ENCODE results near the gene IRF2BPL.
"Not testable (repeated sequence)": the region's sequence is repeated elsewhere in the genome, so short reads cannot be mapped to it uniquely, and the experiment has no call there.

The IRF2BPL gene

DNA sequence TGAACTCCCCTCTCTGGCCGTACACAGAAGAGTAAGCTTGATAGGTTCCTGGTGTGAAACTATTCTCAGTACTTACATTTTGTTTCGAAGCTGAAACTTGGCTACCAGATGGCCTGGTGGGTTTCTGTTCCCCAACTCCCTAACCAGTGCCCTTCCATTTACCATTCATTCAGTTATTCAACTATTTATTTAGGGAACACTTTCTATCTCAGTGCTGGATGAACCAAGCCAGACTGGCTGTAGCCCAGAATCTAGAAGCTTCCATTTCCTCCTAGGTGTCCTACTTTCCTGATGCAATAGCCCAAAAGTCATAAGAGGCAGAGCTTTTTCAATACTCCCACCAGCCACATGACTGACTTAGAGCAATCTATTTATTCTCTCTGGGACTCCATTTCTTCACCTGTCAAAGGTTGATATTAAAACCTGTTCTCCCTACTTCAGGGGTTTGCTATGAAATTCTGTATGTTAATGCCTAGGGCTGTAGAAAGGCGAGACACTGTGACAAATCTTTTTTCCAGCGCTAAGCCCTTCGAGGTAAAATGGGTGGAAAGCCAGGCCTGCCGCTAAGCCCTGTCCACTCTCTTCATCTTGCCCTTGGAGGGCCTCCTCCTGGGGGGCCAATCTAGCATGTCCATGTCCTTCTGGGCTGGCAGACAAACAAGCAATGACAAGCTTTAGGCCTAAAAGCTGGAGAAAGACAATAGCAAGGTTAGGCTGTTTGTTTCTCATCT lies 8.1 kb upstream of the IRF2BPL start:
- in situ Hi-C loops (cut with HindIII; ENCODE audit: low sequenced_read_pairs): no loop called here

DNA sequence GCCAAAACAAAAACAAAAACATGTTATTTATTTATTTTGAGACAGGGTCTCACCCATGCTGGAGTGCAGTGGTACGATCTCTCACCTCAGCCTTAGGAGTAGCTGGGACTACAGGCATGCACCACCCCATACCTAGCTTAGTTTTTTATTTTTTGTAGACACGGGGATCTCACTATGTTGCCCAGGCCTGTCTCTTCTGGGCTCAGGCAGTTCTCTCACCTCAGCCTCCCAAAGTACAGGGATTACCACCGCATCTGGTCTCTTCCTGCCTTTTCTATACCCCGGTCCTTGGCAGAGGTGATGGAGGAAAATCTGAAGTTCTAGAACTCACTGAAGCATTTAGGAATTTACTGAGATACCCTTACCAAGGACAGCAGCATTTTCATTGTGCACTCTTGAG lies 6.8 kb upstream of the IRF2BPL start:
- in situ Hi-C loops (cut with HindIII; ENCODE audit: low sequenced_read_pairs): no loop called here

DNA sequence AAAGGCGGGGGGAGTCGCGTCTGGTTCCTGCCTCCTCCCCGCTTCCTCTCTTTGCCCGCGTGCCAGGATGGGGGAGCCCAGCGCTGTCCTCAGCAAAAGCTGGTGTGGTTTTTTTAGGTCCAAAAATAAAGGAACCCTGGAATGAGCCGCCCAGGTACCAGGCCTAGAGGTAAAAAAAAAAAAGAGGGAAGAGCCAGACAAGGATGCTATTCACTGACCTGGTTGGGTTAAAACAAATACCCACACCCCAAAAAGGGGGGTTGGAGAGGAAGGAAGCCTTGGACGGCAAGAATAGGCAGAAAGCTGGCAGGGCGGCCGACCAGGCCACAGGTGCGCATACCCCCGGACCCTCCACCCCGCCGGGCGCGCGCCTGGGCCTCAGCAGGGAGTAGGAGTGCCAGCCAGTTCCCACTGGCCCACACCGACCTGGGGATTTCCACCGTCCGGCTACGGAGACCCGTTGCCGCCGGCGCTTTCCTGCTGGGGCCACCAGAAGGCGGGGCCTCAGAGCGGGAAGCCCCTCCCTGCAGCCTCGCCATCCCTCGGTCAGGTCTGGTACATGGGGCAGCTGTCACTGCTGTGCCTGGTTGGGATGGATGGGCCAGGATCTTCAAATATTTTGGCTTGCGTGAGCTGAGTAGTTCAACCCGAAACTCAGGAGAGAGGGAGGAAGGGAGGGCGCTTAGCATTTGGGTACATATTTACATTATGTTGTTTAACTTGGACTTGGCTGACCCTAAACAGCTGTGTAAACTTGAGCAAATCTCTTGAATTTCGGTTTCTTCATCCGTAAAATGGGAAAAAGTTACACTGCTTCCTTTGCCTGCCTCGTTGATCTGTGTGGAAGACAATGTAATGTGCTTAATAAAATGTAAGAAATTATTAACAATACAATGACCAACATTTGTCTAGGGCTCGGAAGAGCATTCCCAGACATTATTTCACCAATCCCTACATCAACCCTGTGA lies 5.4 kb upstream of the IRF2BPL start:
- in situ Hi-C loops (cut with HindIII; ENCODE audit: low sequenced_read_pairs): no loop called here

DNA sequence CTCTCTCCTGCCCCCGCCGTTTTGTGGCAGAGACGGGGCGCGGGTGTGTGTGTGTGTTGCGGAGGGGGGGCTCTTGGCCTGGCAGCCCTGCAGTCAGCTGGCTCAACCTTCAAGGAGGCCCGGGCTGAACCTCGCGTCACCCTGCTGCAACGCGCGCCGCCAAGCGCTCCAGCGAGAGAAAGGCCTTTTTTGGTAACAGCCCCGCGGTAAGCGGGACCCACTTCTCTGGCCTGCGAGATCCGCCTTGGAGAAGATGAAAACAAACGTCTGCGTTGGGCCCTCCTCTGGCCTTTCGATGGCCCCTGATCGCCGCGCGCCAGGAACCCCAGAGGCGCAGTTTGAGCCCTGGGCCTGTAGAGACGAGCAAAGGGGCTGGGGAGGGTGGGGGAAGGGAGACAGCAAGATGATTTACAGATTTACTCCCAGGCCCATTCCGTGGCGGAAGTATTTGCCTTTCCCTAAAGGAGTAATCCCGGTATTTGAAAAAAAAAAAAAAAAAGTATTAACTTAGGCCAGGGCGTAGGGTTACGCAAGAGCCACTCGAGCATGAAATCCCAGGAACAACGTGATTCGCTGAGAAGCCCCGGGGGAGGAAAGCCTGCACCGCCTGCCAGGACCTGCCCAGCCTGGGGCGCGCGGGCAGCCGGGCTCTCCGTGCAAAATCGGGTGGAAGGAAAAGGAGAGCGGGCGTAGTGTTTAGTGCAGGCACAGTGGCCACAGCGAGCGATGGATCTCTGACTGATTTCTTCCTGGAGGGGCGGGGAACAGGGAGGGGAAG lies 4.5 kb upstream of the IRF2BPL start:
- in situ Hi-C loops (cut with HindIII; ENCODE audit: low sequenced_read_pairs): no loop called here

DNA sequence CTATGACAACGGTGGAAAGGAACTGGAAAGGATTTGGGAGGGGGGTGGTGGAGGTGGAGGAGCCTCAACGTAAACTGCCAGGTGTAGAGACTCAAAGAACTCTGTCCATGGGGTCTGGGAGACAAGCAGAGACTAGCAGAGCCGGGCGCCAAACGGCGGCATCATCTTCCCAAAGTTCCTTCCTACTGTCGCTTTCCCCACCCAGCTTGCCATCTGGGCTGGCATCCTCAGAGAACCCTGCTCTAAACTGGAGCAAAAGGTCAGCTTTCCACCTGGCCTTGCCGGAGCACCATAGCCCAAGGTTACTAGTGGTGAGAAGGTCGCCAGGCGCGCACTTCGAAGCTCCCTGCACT lies 4.0 kb upstream of the IRF2BPL start:
- in situ Hi-C loops (cut with HindIII; ENCODE audit: low sequenced_read_pairs): no loop called here

DNA sequence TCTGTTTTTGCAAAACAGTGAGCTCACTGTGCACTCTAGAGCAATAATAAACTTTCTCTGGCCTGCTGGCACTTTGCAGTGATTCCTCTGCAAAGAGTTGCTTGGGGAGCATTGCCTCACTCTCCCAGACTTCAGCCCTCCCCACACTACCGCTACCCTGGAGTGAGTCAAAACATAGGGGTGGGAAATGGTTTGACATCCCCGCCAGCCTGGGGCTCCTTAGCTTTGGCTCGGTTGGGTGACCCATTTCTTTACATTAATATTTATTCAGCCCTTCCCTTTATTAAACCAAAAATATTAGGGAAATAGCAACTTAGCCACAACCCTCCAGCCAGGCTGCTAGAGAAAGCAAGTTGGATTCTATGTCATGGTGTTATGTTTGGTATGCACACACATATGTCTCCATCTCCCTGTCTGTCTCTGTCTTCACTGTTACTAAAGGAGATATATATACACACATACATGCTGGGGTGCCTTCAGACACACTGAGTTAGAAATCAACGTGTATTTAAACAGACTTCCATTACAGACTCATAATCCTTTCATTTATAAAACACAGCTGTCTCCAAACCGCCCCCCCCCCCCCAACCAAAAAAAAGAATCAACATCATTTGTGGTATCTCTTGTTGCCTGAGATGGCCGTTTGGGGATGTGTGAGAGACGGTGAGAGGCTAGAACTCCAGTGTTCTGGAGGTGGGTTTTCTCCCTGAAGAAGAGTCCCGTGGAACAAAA lies 3.4 kb upstream of the IRF2BPL start:
- in situ Hi-C loops (cut with HindIII; ENCODE audit: low sequenced_read_pairs): no loop called here

DNA sequence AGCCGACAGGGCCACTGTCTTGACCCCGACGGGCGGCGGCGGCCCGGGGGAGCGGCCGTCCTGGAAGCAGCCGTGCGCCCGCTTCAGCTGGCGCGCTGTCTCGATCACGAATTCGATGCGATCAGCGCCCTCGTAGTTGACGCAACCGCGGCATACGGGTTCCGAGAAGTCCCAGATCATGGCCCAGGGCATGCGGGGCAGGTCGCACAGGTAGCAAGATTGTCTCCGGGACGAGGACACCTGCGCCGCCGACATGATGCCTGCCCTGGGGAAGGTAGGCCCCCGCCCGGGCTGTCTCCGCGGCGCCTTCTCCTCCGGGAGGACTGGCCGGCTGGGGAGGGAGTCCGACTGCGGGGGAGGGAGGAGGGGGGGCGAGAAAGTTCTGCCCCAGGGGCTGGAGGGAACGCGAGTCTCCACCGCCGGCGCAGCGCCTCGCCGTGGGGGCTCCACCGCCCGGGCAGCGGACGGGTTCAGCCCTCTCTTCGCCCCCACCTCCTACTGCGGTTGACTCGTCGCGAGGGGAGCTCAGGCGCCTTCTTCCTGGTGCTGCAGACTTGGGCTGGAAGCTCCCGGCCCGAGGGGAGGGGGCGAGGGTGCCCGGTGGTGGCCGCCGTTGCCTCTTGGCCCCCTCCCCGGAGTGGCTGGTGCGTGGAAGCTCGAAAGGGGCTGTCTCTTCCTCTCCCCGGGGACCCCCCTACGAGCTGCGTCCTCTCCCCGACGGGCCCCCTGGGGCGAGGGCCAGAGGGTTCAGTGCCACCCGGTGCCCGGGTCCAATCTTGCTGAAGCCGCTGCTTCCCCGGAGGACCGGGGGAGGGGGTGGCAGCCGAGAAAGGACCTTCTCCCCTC lies 747 bp downstream of the IRF2BPL start:
- in situ Hi-C loops (cut with HindIII; ENCODE audit: low sequenced_read_pairs): no loop called here

DNA sequence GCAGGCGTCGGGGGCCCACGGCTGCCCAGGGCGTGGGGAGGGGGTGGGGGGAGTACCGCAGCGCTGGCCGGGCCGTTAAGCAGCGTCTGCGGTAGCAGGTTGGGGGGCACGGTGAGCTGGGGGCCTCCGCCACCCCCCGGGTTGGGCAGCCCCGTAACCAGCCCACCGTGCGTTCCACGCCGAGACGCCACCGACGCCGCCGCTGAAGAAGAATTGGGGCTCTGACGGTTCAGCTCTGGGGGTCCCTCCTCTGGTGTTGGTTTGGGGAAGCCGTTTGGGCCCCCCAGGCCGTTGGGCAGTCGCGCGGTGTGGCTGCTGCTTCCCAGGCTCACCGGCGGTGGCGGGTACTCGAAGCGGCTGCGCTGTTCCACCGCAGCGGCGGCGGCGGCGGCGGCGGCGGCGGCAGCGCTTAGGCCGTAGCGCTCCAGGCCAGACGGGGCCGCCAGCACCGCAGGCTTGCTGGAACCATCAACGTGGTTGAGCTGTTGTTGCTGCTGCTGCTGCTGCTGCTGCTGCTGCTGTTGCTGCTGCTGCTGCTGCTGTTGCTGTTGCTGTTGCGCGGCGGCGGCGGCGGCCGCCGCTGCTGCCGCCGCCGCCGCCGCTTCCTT lies 1.5 kb downstream of the IRF2BPL start:
- in situ Hi-C loops (cut with HindIII; ENCODE audit: low sequenced_read_pairs): no loop called here

DNA sequence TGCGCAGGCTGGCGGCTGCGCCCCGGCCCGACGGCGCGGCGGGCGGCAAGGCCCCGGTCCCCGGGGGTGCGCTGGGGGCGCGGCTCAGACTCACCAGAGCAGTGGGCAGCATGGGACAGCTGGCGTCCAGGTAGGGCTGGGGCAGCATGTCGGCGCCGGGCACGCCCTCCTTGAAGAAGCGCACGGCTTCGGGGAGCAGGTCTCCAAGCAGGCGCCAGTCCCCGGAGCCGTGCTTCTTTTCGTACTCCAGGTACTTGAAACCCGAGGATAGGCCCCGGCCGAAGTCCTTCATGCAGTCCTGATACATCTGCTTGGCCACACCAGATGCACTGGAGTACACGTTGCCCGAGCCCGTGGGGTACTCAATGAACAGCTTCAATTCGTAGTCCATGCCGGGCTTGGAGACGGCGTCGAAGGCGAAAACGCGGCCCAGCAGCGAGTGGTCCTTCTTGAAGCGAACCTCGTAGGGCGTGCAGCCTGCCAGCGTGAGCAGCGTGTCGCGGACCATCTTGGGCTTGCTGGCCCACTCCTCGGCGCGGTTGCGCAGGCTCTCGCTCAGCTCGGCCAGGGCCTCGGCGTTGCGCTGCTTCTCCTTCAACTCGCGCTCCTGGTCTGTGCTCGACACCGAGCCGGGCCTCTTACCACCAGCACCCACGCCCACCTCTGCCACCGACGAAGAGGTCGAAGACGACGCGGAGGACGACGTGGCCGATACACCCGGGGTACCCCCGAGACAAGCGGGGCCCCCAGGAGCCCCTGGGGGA lies 2.2 kb downstream of the IRF2BPL start:
- in situ Hi-C loops (cut with HindIII; ENCODE audit: low sequenced_read_pairs): no loop called here

DNA sequence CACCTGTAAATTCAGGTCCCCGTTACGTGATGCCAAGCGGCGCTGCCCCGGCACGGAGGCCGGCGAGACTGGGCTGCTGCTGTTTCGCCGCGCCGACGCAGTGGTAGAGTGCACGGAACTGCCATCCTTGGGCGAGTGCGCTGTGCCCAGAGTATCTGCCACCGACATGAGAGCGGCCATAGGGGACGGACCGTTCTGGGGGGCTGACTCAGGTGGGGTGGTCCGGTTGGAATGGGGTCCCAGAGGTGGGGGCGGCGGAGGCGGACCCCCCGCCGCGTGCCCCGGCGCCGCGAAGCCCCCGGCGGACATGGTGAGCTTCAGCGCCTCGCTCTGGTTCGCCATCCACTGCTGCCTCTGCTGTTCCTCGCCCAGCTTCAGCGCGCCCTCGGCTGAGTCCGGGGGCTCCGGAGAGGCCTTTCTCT lies 2.8 kb downstream of the IRF2BPL start:
- in situ Hi-C loops (cut with HindIII; ENCODE audit: low sequenced_read_pairs): no loop called here

DNA sequence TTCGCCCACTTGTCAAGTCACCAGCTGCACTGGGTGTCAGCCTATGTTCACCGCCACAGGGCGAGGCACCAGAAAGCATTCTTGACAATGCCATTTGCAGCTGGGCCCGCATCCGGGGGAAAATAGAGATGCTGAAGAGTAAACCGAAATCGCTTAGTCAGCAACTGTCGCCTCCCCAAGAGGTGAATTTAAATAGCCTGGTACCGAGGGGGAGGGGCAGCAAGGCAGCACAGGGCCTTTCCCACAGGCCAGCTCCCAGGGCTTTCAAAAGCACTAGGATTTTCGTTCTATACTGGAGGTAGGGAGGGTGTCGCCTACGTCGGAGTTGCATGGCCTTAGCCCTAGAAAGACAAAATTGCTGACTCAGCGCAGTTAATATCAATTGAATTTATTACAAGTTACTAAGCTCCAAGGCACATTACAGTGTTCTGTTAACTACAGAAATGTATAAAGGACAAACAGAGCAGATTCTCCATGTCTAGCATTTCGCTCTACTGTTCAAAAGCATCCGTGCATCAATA lies 4.3 kb downstream of the IRF2BPL start:
- in situ Hi-C loops (cut with HindIII; ENCODE audit: low sequenced_read_pairs): no loop called here

DNA sequence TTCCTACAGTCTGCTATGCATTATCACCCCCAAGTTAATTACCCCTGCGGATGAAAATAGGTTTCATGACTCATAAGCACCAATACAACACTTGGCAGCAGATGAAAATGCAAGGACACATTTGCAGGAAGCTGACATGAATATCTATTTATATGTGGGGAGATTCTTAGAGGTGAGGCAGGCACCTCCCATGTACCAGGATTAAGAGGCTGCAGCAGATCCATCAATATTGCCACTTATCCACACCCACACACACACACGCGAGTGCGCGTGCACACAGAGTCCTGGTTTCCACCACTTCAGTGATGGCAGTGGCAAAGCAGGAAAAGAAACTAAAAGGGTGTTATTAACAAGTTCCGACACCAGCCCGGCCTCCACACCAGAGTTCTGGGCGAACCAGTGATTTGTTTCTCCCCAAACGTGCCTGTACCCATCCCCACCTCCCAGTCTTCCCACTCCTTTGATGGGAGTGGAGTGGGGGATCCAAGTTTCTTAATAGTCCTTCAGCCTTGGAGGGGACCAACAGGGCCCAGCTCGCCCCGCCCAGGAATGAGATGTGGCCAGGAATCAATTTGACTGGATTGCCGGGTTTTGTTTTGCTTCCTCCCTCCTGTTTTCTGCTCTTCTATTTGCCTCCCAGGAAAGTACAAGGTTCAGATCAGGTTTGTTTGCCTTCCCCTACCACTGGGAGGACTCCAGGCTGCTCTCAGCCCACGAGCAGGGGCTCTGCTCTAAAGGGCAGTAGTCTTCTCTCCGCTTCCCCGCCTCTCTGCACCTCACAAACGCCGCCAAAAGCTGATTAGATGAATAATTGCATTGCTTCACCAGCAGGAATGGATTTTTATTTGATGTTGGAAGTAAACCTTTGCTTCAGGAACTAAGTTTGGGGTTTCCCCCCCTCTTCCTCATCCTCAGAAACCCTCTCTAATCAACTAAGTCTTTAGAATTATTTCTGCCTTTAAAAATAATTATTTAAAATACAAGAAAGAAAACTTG lies 5.2 kb downstream of the IRF2BPL start:
- in situ Hi-C loops (cut with HindIII; ENCODE audit: low sequenced_read_pairs): no loop called here

DNA sequence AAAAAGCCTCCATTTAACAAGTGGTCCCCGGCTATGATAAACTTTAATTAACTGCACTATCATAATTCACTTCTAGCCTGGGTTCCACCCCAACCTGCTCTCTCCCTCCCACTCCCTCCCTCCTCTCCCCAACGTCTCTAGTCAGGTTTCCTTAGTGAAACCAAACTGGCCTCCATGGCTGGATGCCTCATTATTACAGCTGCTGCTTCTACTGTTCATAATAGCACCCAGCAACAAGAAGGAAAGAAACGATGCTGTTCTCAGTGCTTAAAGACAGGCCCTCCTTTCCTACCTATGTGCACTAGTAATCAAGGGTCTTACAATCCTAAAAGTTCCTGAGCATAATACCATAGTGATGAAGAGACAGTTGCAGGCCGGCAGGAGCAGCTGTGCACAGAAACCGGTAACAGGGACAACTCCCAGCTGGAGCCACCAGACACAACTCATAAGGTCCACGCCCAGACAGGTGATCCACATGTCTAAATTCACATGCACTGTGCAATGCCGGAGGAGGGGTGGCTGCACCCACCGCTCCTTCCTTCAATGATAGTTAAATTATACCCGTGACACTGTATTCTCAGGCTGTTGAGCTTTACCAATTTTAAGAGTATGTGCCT lies 6.2 kb downstream of the IRF2BPL start:
- in situ Hi-C loops (cut with HindIII; ENCODE audit: low sequenced_read_pairs): no loop called here

DNA sequence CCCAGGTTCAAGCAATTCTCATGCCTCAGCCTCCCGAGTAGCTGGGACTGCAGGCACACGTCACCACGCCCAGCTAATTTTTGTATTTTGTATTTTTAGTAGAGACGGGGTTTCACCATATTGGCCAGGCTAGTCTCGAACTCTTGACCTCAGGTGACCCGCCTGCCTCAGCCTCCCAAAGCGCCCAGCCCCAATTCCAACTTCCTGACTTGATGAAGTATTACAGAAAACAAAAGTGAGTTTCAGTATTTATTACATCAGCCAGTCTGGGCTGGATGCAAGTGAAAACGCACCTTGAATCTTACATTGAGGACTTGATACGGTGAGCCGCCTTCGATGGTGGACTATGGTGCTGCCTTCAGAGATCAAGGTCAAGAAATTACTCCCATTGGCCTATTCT lies 7.1 kb downstream of the IRF2BPL start:
- in situ Hi-C loops (cut with HindIII; ENCODE audit: low sequenced_read_pairs): not testable (repeated sequence)

DNA sequence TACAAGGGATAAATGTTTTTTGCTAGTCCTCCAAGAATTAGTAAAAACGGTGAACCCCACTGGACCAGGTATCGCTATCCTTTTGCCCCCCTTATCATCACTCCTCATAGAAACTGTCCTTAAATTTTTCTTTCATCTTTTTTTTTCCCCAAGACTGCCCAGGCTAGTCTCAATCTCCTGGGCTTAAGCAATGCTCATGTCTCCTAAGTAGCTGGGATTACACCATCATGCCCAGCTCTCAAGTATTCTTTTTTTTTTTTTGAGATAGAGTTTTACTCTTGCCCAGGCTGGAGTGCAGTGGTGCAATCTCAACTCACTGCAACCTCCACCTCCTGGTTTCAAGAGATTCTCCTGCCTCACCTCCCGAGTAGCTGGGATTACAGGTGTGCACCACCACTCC lies 9.7 kb downstream of the IRF2BPL start:
- in situ Hi-C loops (cut with HindIII; ENCODE audit: low sequenced_read_pairs): no loop called here

DNA sequence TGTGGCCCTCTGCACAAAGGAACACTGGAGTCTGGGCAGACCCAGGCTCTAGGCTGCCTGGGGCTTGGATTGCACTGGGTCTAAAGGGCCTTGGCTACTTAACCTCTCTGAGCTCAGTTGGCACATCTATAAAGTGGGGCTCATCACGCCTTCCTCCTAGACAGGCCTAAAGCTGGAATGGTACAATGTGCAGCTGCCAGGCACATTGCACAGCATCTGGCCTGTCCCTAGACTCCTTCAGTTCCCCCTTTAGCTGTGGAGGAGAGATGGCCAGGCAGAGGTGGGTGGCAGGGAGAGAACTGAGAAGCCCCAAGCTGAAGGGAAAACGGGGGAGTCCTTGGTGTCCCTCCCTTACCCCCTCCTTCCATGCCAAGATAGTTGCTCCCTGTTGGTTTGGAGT lies 10.8 kb downstream of the IRF2BPL start:
- in situ Hi-C loops (cut with HindIII; ENCODE audit: low sequenced_read_pairs): no loop called here

DNA sequence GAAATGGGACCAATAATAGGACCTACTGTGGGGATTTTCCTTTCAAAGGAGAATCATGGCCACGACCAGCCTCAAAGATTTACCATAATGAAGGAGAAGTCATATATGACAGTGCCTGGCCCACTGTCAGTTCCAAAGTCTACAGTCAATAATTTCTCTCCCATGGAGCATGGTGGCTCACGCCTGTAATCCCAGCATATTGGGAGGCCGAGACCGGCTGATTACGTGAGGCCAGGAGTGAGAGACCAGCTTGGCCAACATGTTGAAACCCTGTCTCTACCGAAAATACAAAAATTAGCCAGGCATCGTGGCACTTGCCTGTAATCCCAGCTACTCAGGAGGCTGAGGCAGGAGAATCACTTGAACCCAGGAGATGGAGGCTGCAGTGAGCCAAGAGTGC lies 13.8 kb downstream of the IRF2BPL start:
- in situ Hi-C loops (cut with HindIII; ENCODE audit: low sequenced_read_pairs): no loop called here
